GM23248 (cell line): ENCODE data around the gene GALNT2.

Experiments
- EZH2 ChIP-seq: fragments of 200-600 bp; sonication (generic); IDR thresholded peaks from 2 replicates; pipeline ENCODE4 v1.6.1; 2018; ENCODE audit warnings: antibody characterized with exemption, mild to moderate bottlenecking; ENCODE audit not compliant: insufficient read depth, poor library complexity, severe bottlenecking
- EZH2phosphoT487 ChIP-seq: fragments of 200-600 bp; sonication (generic); IDR thresholded peaks from 2 replicates; pipeline ENCODE4 v1.6.1; 2018; ENCODE audit warnings: antibody characterized with exemption, moderate library complexity, mild to moderate bottlenecking, low read depth; ENCODE audit not compliant: insufficient read depth

DNA sequence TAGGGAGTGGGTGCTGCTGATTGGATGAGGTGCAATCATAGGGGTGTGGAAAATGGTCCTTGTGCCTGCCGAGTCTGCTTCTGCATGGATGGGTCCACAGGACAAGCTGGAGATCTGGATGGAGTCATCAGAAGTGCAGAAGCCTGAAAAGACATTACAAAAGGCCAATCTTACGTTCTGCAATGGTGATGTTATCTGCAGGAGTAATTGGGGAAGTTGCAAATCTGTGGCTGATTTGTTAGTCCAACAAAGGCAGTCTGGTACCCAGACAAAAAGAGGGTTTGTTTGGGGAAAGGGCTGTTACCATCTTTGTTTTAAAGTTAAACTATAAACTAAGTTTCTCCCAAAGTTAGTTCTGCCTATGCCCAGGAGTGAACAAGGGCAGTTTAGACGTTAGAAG, 192.6 kb downstream of the GALNT2 start:
- TF ChIP-seq EZH2 (no peak), EZH2phosphoT487 (no peak)
